ENCODE results near the gene PKN2.

The PKN2 gene

GRCh38 chr1:88744142-88744541 lies 60.1 kb downstream of the PKN2 start:
- no peak for DNase-seq (ENCODE audit: low read depth)
- TF ChIP-seq, protein P1, sequence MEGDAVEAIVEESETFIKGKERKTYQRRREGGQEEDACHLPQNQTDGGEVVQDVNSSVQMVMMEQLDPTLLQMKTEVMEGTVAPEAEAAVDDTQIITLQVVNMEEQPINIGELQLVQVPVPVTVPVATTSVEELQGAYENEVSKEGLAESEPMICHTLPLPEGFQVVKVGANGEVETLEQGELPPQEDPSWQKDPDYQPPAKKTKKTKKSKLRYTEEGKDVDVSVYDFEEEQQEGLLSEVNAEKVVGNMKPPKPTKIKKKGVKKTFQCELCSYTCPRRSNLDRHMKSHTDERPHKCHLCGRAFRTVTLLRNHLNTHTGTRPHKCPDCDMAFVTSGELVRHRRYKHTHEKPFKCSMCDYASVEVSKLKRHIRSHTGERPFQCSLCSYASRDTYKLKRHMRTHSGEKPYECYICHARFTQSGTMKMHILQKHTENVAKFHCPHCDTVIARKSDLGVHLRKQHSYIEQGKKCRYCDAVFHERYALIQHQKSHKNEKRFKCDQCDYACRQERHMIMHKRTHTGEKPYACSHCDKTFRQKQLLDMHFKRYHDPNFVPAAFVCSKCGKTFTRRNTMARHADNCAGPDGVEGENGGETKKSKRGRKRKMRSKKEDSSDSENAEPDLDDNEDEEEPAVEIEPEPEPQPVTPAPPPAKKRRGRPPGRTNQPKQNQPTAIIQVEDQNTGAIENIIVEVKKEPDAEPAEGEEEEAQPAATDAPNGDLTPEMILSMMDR (IDR thresholded peaks at IDR 0.05; ENCODE audit: low read depth, low read length, missing control alignments), result no peak
- no peak overlapping the region for H3K4me3 ChIP-seq (ENCODE audit: low read depth, low read length)
- in situ Hi-C loops (cut with HindIII; ENCODE audit: low sequenced_read_pairs), result no loop called here

DNA sequence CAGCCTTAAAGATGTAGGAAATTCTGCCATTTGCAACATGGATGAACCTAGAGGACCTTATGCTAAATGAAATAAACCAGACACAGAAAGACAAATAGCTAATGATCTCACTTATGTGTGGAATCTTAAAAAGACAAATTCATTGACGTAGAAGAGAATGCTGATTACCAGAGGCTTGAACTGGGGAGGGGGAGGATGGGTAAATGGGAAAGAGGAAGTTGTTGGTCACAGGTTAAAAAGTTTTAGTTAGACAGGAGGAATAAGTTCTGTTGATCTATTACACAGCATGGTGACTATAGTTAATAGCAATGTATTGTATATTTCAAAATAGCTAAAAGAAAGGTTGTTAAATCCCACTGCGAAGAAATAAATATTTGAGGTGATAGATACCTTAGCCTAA lies 62.8 kb downstream of the PKN2 start:
- DNase-seq (ENCODE audit: low read depth), result no peak
- in situ Hi-C loops (cut with HindIII; ENCODE audit: low sequenced_read_pairs), result loop anchor here (5.0 kb wide), 1 partner anchor 70 kb away; no protein-coding TSS in a partner anchor
- TF ChIP-seq, protein P1 (IDR thresholded peaks at IDR 0.05; ENCODE audit: low read depth, low read length, missing control alignments), result no peak
- no peak overlapping the region for H3K4me3 ChIP-seq (ENCODE audit: low read depth, low read length)

- in situ Hi-C loops (cut with HindIII; ENCODE audit: low sequenced_read_pairs), result no loop called here
- TF ChIP-seq, protein P1 (IDR thresholded peaks at IDR 0.05; ENCODE audit: low read depth, low read length, missing control alignments), result no peak
- DNase-seq (ENCODE audit: low read depth), result no peak
- H3K4me3 ChIP-seq (ENCODE audit: low read depth, low read length), result no peak overlapping the region
Measured at GRCh38 chr1:88751714-88752113, 67.6 kb downstream of the PKN2 start.

DNA sequence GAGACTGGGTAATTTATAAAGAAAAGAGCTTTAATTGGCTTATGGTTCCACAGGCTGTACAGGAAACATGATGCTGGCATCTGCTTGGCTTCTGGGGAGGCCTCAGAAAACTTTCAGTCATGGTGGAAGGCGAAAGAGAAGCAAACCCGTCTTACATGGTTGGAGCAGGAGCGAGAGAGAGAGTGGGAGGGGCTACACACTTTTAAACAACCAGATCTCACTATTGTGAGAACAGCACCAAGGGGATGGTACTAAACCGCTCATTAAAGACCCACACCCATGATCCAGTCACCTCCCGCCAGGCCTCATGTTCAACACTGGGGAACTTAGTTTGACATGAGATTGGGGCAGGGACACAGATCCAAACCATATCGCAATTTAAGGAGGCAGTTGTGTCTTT lies 69.4 kb downstream of the PKN2 start:
- DNase-seq (ENCODE audit: low read depth), result no peak
- in situ Hi-C loops (cut with HindIII; ENCODE audit: low sequenced_read_pairs), result no loop called here
- H3K4me3 ChIP-seq (ENCODE audit: low read depth, low read length), result no peak overlapping the region
- TF ChIP-seq, protein P1 (IDR thresholded peaks at IDR 0.05; ENCODE audit: low read depth, low read length, missing control alignments), result no peak

DNA sequence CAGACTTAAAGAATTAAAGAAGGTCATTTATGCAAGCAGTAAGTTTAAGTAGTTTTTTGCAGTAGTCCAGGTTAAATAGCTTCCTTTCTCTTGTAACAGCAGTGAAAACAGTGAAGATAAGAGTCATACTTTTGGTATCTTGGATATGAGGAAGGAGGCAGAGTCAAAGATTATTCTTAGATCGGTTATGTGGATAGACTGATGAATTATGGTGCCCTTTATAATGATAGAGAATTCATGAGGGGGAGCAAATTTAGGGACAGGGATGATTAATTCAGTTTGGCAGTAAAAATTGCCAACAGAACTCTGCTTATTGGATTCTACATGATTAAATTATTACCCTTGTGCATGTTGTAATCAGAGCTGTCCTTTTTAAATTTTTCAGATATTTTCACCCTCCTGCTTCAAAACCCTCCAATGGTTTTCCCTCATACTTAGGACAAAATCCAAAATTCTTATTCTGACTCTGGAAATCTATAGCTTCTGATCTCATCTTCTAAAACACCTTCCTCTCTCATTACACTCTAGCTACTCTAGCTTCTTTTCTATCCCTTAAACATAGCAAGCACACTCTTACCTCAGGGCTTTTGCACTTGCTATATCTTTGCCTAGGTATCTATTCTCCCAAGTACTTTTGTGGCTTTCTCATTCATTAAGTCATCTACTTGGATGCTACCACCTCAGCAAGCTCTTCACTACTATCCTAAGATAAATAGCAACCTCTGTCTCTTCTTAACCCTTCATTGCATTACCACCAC lies 79.8 kb downstream of the PKN2 start:
- no peak for DNase-seq (ENCODE audit: low read depth)
- in situ Hi-C loops (cut with HindIII; ENCODE audit: low sequenced_read_pairs), result no loop called here
- no peak overlapping the region for H3K4me3 ChIP-seq (ENCODE audit: low read depth, low read length)

GRCh38 chr1:88768187-88768586 lies 84.1 kb downstream of the PKN2 start:
- TF ChIP-seq, protein P1 (IDR thresholded peaks at IDR 0.05; ENCODE audit: low read depth, low read length, missing control alignments), result no peak
- H3K4me3 ChIP-seq (ENCODE audit: low read depth, low read length), result no peak overlapping the region
- DNase-seq (ENCODE audit: low read depth), result no peak
- in situ Hi-C loops (cut with HindIII; ENCODE audit: low sequenced_read_pairs), result no loop called here

More for the DNA sequence above, 79.8 kb downstream of the PKN2 start:
- TF ChIP-seq, protein P1 (IDR thresholded peaks at IDR 0.05; ENCODE audit: low read depth, low read length, missing control alignments), result no peak
